T-helper 22 cell (primary cell): ENCODE results near the gene CDKN1C.

Experiments
- DNase-seq: peaks from one replicate; pipeline ENCODE4 v3.0.0-alpha.2; 2020; ENCODE audit warnings: low read depth

CDKN1C gene

DNA sequence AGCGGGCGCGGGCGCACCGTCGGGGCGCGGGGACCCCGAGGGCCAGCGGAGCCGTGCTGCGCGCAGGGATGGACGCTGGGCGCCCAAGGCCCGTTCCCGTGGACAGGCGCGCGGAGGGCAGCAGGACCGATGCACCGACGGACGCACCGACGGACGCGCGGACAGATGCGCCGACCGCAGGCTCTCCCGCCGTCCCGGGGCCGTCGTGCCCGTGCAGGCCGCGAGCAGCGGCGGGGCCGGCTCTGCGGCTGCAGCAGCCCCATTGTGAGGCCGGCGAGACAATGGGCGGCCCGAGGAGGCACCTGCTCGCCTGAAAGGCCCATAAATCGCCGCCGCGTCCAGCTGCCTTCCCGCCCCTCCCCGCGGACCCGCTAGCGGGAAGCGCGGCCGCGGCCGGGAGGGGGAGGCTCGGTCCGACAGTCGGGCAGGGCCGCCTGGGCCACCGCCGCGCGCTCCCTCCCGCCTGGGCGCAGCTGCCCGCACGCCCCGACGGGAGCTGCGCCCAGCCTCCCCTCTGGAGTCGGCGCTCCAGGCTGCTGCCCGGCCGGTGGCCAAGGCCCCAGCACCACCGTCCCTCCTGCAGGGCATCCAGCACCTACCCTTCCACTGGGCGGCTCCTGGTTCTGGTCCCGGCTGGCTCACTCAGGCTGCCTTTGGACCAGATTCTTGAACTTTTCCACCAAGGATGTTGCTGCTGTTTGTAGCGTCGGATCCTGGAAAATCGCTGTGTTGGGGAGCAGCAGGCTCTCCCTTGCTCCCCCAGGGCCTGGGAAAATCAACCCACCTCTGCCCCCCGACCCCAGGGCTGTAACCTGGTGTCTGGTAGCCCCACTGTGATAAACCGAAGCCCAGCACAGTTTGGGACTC, 15.8 kb downstream of the CDKN1C start:
- DNase-seq: no peak

DNA sequence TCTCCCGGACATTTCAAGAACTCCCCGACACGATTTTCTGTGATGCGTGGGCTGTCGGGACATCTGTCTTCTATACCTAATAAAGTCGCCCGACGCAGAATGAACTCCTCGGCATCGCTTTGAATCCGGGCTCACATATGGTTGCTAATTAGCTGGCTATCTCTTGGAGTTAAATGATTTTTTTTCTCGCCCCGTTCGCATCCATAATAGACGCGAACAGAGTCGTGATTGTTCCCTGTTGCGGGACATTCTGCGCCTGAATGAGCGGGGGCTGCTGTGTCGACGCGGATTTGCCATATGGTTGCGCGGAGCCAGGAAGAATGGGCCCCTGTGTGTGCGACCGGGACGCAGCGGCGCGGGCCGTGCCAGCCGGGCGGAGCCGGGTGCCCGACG, 16.4 kb downstream of the CDKN1C start:
- no peak for DNase-seq

DNA sequence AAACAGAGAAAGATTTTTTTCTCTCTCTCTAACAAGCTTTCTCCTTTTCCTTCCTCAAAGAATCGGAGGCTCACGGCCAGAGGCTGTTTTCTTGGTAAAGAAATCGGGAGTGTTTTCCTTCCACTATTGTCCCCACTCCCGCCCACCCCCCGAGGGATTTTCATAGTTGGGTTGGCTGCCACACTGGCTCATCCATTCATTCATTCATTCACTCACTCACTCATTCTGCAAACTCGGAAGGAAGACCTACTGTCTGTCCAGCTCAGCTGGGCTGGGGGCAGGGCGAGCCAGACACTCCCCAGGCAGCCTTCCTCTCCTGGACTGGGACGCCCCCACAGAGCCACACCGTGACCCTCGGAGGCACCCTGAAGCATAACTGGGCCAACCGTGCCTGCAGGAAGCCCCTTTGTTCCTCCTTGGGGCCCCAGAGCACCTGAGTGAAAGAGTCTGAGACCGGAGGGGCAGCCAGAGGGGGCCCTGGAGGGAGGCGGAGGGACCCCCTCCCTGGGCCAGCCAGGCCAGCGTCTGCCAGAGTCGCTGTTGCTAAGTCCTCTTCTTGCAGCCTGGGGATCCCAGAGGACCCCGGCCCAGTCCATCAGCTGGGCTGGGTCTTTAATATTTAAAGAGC, 17.0 kb downstream of the CDKN1C start:
- no peak for DNase-seq

DNA sequence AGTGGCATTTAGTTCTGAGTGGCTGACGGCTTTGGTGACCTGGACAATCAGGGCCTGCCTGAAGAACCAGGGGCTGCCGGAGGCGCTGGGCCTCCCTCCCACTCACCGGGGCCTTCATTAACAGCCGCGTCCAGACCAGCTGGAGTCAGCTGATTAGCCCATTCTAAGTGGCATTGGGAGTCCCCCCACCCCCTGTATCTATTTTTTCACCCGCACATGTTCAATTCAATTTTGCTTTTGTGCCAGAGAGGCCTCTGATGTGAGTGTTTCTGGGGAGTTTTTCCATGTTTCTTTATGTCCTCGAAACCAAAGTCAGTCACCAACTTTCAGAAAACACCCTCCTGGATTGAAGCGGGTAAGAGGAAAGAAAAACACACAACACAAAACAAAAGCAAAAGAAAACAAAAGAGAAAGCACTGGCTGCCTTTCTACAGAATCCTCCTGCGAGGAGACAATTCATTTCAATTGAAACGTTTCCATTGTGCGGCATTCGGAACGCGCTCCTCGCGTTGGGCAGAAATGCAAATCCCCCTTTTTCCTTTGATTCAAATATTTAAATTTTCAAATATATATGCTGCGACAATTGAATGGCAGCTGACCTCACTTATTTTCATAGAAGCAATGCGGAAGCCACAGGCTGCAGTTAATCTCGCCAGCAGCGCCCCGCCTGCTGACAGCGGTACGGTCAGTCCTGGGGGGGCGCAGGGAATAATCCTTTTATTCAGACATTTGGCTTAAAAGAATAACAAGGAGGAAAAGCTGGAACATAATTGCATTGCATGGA, 17.7 kb downstream of the CDKN1C start:
- DNase-seq: no peak

DNA sequence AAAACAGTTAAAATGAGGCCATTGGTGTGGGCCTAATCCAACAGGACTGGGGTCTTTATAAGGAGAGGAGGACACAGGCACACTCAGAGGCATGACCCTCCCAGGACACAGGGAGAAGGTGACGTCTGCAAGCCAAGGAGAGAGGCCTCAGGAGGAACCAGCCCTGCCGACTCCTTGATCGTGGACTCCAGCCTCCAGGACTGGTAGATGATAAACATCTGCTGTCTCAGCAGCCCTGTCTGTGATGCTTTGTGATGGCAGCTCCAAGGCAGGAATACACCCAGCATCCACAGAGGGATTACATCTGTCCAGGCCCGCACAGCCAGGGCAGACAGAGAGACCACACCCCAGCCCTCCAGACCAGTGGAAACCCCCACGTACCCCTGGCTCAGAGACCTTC, 18.4 kb downstream of the CDKN1C start:
- DNase-seq: no peak

DNA sequence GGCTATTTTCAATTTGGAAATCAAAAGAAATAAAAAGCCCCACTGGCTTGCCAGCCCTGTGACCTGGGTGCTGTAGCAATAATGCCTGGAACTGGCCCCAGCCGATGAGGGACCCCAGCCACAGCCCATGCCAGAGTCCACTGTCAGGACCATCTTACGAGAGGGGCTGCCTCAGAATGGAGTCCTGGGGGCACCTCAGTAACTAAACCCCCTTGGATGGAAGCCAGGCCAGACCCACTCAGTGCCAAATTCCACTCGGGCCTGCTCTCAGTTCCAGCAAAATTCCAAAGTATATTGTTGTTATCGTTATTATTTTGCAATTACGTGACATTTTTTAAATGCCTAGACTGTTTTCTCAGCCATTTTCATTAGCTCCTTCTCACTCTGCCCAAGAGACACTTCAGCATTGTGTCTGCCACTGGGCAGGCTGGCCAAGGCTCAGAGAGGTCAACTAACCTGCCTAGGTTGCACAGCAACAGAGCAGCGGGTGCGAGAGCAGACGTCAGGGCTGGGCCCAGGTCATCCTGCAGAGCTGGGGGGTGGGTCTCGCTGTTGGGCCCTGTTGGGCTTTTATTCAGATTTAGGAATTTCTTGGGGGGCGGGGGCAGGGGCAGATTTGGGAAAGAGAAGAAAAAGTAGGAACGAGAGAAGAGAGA, 19.5 kb downstream of the CDKN1C start:
- no peak for DNase-seq

DNA sequence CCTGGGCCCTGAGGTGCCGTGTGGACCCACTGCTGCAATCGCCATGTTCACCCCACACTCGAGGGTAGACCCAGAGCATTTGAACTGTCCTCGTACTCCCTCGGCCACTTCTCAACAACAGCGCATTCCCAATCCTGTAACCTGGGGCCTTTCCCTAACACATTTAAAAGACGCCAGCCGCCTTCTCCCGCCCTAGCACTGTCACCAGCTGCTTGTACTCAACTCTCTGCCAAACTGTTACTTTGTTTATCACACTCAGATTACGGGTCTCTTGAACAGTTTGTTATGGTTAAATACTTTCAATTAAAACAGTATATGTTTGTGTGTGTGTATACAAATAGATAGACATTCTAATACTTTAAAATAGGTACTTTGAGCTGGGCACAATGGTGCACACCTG, 20.7 kb downstream of the CDKN1C start:
- no peak for DNase-seq

DNA sequence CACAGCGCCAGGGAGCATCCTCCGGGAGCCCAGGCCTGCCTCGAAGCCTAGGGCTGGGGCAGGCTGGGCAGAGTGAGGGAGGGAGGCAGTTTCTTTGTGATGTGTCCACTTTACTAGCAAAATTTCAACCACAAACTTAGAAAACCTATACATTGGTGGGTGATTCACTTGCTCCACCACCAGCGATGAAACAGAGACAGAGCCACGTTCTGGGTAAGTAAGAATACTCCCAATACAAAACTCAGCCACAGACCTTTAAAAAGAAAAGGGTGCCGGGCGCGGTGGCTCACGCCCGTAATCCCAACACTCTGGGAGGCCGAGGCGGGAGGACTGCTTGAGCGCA, 22.3 kb downstream of the CDKN1C start:
- no peak for DNase-seq

DNA sequence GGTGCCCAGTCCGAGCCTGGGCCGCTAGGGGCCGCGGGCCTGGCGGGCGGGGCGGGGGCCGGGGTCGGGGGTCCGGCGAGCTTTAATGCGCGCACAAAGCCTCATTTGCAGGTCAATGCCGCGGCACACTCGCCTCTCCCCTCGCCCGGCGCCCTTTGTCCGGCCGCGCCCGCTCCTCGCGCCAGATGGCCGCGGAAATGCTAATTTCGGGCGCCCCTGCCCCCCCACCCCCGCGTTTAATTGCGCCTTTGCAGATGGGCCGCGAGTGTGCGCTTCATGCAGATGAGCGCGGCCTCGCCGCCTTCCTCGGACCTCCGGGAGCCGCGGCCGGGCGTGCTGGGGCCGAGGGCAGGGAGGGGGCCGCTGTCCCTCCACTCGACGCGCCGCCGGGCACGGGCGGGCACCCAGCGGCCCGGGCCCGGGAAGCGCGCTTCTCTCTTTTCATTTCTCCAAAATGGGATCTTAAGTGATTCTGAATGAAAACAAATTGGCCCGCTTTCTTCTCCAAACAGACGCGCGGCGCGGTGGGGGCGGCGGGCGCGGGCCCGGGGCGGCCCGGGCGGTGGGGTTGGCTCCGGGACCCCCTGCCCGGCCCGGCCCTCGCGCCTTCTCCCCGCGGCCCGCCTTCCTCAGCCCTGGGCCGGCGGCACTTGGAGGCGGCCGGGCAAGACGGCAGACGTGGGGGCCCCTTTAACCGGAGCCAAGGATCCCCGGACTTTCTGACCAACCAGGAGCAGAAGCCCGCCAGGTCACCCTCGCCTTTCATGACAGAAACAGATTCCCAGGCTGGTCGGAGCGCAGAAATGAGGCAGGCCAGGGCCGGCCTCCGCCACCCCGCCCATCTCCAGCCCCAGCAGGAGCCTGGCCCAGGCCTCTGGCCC, 22.9 kb downstream of the CDKN1C start:
- DNase-seq: no peak

DNA sequence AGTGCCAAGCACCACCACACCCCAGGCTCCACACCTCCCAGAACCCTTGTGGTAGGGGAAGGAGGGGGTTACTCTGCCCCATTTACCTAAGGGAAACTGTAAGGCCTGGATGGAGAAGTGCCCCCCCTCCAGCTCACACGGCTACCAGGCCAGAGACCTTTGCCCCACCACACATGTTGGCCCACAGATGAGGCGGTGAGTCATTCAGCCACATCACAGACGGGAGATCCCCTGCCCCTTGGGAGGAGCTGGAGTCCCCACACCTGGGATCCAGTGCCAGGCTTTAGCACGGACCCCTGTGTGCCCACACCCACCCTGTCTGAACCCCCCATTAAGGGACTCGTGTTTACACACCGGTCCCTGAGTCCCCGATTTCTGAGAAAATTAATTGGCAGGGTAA, 24.9 kb downstream of the CDKN1C start:
- DNase-seq: no peak

DNA sequence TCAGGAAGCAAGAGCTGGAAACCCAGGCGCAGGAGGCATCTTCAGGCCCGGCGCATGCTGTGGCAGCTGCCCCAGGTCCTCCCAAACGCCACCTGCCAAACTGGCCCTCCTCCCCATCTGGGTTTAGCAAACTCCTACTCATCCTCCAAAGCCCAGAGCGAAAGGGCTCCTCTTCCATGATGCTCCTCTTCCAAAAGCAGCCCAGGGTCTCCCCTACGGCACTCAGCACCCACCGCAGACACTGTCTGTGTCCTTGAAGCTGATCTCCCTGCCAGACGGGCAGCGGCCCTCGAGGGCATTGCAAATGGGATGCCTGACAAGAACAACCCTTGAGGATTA, 25.9 kb downstream of the CDKN1C start:
- DNase-seq: no peak

DNA sequence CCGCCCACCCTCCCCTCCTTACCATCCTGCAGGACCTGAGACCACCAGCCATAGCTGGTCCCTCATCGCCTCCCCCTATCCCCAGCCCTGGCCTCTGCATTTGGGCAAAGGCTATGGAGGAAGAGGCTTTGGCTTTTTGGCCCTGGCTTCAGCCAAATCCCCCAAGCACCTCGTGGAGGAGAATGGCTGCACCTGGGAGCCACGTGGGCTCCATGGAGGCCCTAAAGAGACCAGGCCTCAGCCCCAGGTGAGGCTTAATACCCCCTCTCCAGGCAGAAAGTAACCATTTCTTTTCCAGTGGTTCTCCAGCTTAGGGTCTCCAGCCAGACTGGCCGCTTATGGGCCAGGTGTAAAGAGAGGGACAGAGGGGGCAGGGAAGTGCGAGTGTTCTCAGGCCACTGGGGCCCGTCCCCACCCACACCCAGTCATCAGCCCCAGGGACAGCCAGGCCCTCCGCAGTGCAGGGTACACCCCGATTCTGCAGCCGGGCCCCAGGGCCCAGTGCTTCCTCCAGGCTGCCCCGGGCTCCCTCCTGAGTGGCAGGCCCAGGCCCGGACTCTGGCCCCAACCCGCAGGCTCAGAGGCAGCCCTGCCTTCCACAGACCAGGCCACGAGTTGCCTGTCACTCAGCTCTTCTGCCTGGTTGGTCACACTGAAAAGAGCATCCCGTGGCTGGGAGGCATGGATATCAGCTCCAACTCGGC, 26.4 kb downstream of the CDKN1C start:
- DNase-seq: no peak

DNA sequence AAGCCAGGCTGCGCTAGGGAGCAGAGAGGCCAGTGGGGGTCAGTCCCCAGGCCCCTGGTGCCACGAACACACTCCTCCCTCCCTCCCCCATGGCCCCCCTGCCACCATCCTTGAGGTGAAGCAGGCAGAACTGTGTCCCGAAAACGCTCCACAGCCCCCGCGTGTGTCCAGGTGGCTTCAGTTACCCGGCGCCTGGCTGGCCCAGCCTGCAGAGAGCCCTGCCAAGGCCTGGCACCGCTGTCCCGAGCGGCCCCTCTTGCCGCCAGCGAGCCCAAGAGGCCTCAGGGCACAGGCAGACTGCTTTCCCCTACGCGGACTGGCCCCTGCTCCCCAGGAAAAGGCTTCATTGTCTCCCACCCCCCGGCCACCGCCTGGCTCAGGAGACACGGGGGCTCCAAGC, 27.7 kb downstream of the CDKN1C start:
- DNase-seq: no peak

DNA sequence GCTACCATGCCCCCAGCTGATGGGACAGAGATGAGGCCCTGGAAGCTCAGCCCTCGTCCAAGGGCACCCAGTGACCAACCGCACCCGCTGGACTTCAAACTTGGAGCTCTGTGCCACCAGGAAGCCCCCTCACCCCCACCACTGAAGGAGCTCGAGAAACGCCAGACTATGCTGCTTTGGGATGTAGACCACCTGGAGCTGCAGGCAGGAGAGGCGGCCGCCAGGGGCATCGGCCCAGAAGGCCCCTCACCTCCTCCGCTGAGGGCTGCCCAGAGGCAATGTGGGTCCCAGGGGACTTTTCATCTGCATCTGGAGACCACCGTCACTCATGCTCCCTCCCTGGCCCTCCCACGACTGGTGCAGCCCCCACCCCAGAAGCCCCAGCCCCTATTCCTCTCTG, 28.3 kb downstream of the CDKN1C start:
- no peak for DNase-seq

DNA sequence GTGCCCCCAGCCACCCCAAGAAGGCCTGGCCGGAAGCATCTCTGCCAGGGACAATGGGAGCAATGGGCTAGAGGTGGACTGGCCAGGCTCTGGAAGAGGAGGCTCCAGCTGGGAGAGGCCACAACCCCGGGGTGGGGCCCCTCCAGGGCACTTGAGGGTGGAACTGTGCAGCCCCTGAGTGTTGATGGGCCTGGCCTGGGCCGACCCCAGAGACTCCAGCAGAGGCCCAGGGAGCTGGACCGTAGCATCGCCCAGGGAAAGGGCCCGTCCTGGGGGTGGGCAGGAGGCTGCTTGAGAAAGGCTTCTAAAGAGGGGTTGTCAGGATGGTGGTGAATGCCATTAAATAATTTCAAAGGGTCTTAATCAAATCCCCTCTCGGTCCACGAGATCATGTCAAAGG, 30.4 kb downstream of the CDKN1C start:
- DNase-seq: no peak

DNA sequence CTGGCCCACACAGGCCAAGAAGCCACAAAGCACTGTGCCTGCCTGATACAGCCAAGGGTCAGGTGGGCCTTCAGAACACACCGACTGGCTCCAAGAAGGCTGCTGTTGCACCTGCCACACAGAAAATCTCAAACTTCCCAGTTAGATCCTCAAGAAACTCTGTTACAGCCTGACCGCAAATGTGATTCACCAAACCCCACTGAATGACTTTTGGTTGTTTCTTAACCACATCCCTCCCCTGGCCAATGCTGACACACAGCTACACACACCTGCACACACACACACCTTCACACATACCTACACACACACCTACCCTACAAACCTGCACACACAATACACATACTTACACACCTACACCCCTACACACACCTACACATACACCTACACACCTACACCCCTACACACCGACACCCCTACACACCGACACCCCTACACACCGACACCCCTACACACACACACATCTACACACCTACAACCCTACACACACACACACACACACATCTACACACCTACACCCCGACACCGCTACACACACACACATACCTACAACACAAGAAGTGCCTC, 31.5 kb downstream of the CDKN1C start:
- DNase-seq: no peak

DNA sequence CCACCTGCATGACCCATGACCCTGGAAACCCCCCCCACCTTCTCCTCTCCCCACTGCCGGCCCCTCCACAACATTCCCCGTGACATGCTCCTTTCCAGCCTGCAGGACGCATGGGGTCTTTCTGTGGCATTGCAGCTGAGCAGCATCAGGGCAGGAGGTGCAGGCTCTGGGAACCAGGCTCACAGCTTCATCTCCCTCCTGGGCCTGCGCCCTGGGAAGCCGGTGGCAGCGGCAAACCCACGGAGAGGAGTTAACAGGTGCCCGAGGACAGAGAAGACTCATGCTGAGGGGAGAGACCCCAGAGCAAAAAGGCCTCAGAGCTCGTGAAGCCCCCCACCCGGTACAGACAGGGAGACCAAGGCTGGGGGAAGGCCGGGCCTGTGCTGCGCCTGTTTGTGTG, 32.2 kb downstream of the CDKN1C start:
- DNase-seq: no peak

DNA sequence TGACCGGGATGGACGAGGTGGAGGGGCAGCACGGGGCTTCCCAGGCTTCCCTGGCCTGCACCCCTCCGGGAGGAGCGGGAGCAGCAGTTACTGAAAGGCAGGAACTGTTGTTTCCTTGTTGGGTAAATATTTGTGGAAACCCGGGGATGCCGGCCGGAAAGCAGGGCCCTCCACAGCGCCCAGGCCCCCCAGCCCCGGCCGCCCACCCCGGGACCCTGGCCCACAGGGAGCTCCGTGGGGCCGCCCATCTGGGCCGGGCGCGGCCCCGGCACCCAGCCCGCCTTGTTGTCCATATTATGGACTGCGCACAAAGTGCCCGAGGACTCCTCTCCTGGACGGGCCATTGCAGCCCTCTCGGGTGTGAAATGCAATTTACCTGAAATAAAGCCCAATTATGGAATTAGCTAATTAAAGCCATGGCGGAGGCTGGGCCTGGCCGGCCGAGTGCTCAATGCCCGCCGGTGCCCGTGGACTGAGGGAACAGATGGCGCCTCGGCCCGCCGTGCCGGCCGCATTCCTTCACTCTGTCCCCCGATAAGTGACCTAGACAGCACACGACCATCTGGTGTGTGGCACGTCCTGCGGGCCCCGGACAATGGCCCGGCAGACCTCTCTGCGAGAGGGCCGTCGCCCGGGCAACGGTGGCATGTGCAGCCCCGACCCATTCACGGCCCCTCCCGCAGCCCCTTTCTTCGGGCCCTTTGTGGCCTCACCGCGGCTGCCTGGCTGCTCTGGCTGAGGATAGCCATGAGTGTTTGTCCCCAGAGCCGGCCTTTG, 35.4 kb downstream of the CDKN1C start:
- no peak for DNase-seq

DNA sequence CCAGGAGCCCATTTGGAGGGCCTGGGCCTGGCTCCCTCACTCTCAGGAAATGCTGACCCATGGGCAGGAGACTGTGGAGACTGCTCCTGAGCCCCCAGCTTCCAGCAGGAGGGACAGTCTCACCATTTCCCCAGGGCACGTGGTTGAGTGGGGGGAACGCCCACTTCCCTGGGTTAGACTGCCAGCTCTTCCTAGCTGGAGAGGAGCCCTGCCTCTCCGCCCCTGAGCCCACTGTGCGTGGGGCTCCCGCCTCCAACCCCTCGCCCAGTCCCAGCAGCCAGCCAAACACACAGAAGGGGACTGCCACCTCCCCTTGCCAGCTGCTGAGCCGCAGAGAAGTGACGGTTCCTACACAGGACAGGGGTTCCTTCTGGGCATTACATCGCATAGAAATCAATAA, 37.1 kb downstream of the CDKN1C start:
- no peak for DNase-seq

DNA sequence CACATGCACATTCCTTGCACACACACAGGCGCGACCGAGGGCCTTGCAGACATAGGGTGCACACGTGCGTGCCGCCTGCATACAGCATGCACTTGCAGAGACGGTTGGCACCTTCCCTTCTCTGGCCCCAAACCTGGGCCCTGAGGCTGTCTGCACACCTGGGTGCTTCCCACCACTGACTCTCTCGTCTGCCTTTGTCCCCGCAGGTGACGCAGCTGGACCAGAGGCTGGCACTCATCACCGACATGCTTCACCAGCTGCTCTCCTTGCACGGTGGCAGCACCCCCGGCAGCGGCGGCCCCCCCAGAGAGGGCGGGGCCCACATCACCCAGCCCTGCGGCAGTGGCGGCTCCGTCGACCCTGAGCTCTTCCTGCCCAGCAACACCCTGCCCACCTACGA, 38.0 kb downstream of the CDKN1C start:
- DNase-seq: no peak
